HG03558 (cell line): Measurements from ENCODE around the gene NOTCH3.

ENCODE experiments used
- ATAC-seq: cut with Tn5 transposase; IDR thresholded peaks from one replicate; pipeline ENCODE4 v1.9.1; 2021; ENCODE audit warnings: moderate number of reproducible peaks; ENCODE audit not compliant: unreplicated experiment; ENCODE audit errors: extremely low read depth

Gene NOTCH3

GRCh38 chr19:15128162-15128770, 72.5 kb downstream of the NOTCH3 start:
- no peak for ATAC-seq

- no peak for ATAC-seq
Measured at GRCh38 chr19:15126131-15126910, 74.5 kb downstream of the NOTCH3 start.

GRCh38 chr19:15125232-15126067, 75.3 kb downstream of the NOTCH3 start:
- peak; percentile 70 for ATAC-seq

GRCh38 chr19:15124572-15125231, 76.1 kb downstream of the NOTCH3 start:
- peak; percentile 25 for ATAC-seq

- no peak for ATAC-seq
Measured at GRCh38 chr19:15123900-15124299, 76.9 kb downstream of the NOTCH3 start.

- no peak for ATAC-seq
Measured at GRCh38 chr19:15123031-15123890, 77.5 kb downstream of the NOTCH3 start.

- no peak for ATAC-seq
Measured at GRCh38 chr19:15122331-15123030, 78.3 kb downstream of the NOTCH3 start.

- ATAC-seq, result no peak
Measured at GRCh38 chr19:15120135-15121026, 80.4 kb downstream of the NOTCH3 start.

GRCh38 chr19:15118789-15119494, 81.9 kb downstream of the NOTCH3 start:
- no peak for ATAC-seq

GRCh38 chr19:15118248-15118647, 82.5 kb downstream of the NOTCH3 start:
- ATAC-seq, result no peak

- no peak for ATAC-seq
Measured at GRCh38 chr19:15116856-15117255, 83.9 kb downstream of the NOTCH3 start.

GRCh38 chr19:15115762-15116615, 84.8 kb downstream of the NOTCH3 start:
- ATAC-seq, result no peak

GRCh38 chr19:15115080-15115479, 85.7 kb downstream of the NOTCH3 start:
- no peak for ATAC-seq

- ATAC-seq, result no peak
Measured at GRCh38 chr19:15114153-15114540, 86.6 kb downstream of the NOTCH3 start.

GRCh38 chr19:15113245-15114152, 87.3 kb downstream of the NOTCH3 start:
- ATAC-seq, result no peak

- ATAC-seq, result no peak
Measured at GRCh38 chr19:15112385-15112784, 88.4 kb downstream of the NOTCH3 start.
